IMR-90 (cell line): ENCODE data around the gene DNAJC7. TPM values are rescaled to one million over a fixed set of nuclear protein-coding genes. Genes with fewer than 3 reads are reported as not detected.

ENCODE experiments used
- ATAC-seq: fragments of 200-7000 bp; cut with Tn5 transposase; 2 replicates; pipeline ENCODE4 v1.9.1; 2020; ENCODE audit warnings: low read depth, mild to moderate bottlenecking, moderate library complexity
- BruUV-seq: library from RNA; stranded (reverse); fragments of 400-500 nt; replicated peaks from 2 replicates; lab custom pipeline; 2021; lab: Mats Ljungman, UMichigan
- CTCF ChIA-PET: fragments of 300-600 bp; formaldehyde crosslinking; extraction: SDS; loops from one replicate; lab custom pipeline; 2021; ENCODE audit warnings: antibody characterized with exemption; lab: Yijun Ruan, JAX
- POLR2A ChIA-PET: fragments of 300-600 bp; sonication (Branson Sonifier 250); formaldehyde crosslinking; loops from one replicate; lab custom pipeline; 2022; ENCODE audit warnings: antibody characterized with exemption; ENCODE audit not compliant: unreplicated experiment; lab: Charles Lee
- DNase-seq: peaks from one replicate; pipeline ENCODE4 v3.0.0; 2013
- H2AFZ ChIP-seq: replicated peaks from 2 replicates; pipeline ENCODE3; 2013; ENCODE audit warnings: low read length, mild to moderate bottlenecking; ENCODE audit not compliant: poor library complexity
- H2AK5ac ChIP-seq: 2 replicates; pipeline ENCODE4 v1.6.1; 2013; ENCODE audit warnings: low read depth, low read length, inconsistent platforms
- H2AK9ac ChIP-seq: replicated peaks from 2 replicates; pipeline ENCODE3; 2013; ENCODE audit warnings: mild to moderate bottlenecking, low read depth, low read length, moderate library complexity; ENCODE audit not compliant: poor library complexity
- H2BK120ac ChIP-seq: 2 replicates; pipeline ENCODE4 v1.6.1; 2013; ENCODE audit warnings: low read depth, low read length, inconsistent platforms
- H2BK15ac ChIP-seq: 3 replicates; pipeline ENCODE4 v1.6.1; 2013; ENCODE audit warnings: low read depth, low read length, inconsistent platforms
- H2BK20ac ChIP-seq: 2 replicates; pipeline ENCODE4 v1.6.1; 2013; ENCODE audit warnings: low read depth, mild to moderate bottlenecking, inconsistent platforms, low read length, moderate library complexity
- H2BK5ac ChIP-seq: 2 replicates; pipeline ENCODE4 v1.6.1; 2013; ENCODE audit warnings: mild to moderate bottlenecking, low read depth, low read length, inconsistent platforms; ENCODE audit not compliant: poor library complexity, severe bottlenecking
- H3K14ac ChIP-seq: replicated peaks from 2 replicates; pipeline ENCODE4 v1.6.1; 2013; ENCODE audit warnings: low read depth, low read length, inconsistent platforms
- H3K18ac ChIP-seq: 2 replicates; pipeline ENCODE4 v1.6.1; 2013; ENCODE audit warnings: low read depth, low read length, control low read depth
- H3K23ac ChIP-seq: 2 replicates; pipeline ENCODE4 v1.6.1; 2013; ENCODE audit warnings: low read depth, low read length, inconsistent platforms
- H3K27ac ChIP-seq: 2 replicates; pipeline ENCODE4 v1.5.1; 2013; ENCODE audit warnings: mild to moderate bottlenecking, control low read depth, low read length; ENCODE audit not compliant: insufficient read depth
- H3K27me3 ChIP-seq: 2 replicates; pipeline ENCODE4 v1.6.1; 2013; ENCODE audit warnings: low read length; ENCODE audit not compliant: control insufficient read depth, insufficient read depth
- H3K36me3 ChIP-seq: 2 replicates; pipeline ENCODE4 v1.6.1; 2013; ENCODE audit warnings: low read length, mixed read lengths; ENCODE audit not compliant: control insufficient read depth, insufficient read depth
- H3K4ac ChIP-seq: 2 replicates; pipeline ENCODE4 v1.6.1; 2013; ENCODE audit warnings: low read depth, low read length, inconsistent platforms
- H3K4me1 ChIP-seq: 2 replicates; pipeline ENCODE4 v1.6.1; 2013; ENCODE audit warnings: low read length, mixed read lengths; ENCODE audit not compliant: control insufficient read depth, insufficient read depth
- H3K4me2 ChIP-seq: 2 replicates; pipeline ENCODE4 v1.6.1; 2013; ENCODE audit warnings: low read depth, mild to moderate bottlenecking, control low read depth, low read length, moderate library complexity
- H3K4me3 ChIP-seq: 2 replicates; pipeline ENCODE4 v1.5.1; 2013; ENCODE audit warnings: low read depth, mild to moderate bottlenecking, control low read depth, low read length, moderate library complexity; ENCODE audit not compliant: insufficient read depth
- H3K56ac ChIP-seq: 2 replicates; pipeline ENCODE4 v1.6.1; 2013; ENCODE audit warnings: low read length, inconsistent platforms; ENCODE audit not compliant: insufficient read depth; ENCODE audit errors: extremely low read depth
- H3K79me1 ChIP-seq, 2 experiments: 2 replicates each; pipeline ENCODE4 v1.6.1; 2013; ENCODE audit warnings: low read length in 2 of 2, inconsistent platforms in 1 of 2, low read depth in 1 of 2
- H3K9ac ChIP-seq: 2 replicates; pipeline ENCODE4 v1.6.1; 2013; ENCODE audit warnings: low read depth, low read length, control low read depth
- H3K9me1 ChIP-seq: 2 replicates; pipeline ENCODE4 v1.6.1; 2013; ENCODE audit warnings: low read length, inconsistent platforms; ENCODE audit not compliant: insufficient read depth
- H3K9me3 ChIP-seq: 2 replicates; pipeline ENCODE4 v1.6.1; 2013; ENCODE audit warnings: low read length; ENCODE audit not compliant: control insufficient read depth, insufficient read depth
- H4K20me1 ChIP-seq: 2 replicates; pipeline ENCODE4 v1.6.1; 2013; ENCODE audit warnings: low read length, inconsistent platforms; ENCODE audit not compliant: insufficient read depth
- H4K5ac ChIP-seq: 2 replicates; pipeline ENCODE4 v1.6.1; 2013; ENCODE audit warnings: mild to moderate bottlenecking, low read depth, low read length, control low read depth
- H4K8ac ChIP-seq, 2 experiments: 2 replicates each; pipeline ENCODE4 v1.6.1; 2013; ENCODE audit warnings: low read depth in 2 of 2, low read length in 2 of 2, control low read depth in 1 of 2, inconsistent platforms in 1 of 2
- H4K91ac ChIP-seq: 2 replicates; pipeline ENCODE4 v1.6.1; 2013; ENCODE audit warnings: low read depth, low read length, inconsistent platforms; ENCODE audit not compliant: insufficient read depth
- CEBPB ChIP-seq: IDR thresholded peaks from 2 replicates; pipeline ENCODE4 v1.6.1; 2012; ENCODE audit warnings: low read depth, low read length, improper control_type of control experiment
- MXI1 ChIP-seq: IDR thresholded peaks from 2 replicates; pipeline ENCODE4 v1.6.1; 2012; ENCODE audit warnings: low read depth, mild to moderate bottlenecking, low read length, moderate library complexity, borderline replicate concordance
- RCOR1 ChIP-seq: IDR thresholded peaks from 2 replicates; pipeline ENCODE4 v1.6.1; 2012; ENCODE audit warnings: mild to moderate bottlenecking, low read length, improper control_type of control experiment; ENCODE audit not compliant: insufficient replicate concordance
- SMC3 ChIP-seq: fragments of 150-350 bp; IDR thresholded peaks from 2 replicates; pipeline ENCODE4 v1.6.1; 2016; ENCODE audit warnings: low read depth, mild to moderate bottlenecking, antibody characterized with exemption, low read length, moderate library complexity
- WGBS, 2 experiments: methylation state at CpG; one replicate each; pipeline versions ENCODE4 v1.1.5 to v1.1.7; 2013; ENCODE audit warnings: missing lambda C conversion rate in 2 of 2; ENCODE audit not compliant: insufficient read length in 1 of 2; ENCODE audit errors: extremely low coverage in 2 of 2; 5-methylcytosine and 5-hydroxymethylcytosine counted together
- dilution Hi-C: fragments of 300-500 bp; cut with HindIII; formaldehyde crosslinking; loops from one replicate; pipeline ENCODE4 v1.14.3; 2018; ENCODE audit warnings: low sequenced_read_pairs; ENCODE audit not compliant: unreplicated experiment
- in situ Hi-C: fragments of 300-500 bp; cut with MboI; formaldehyde crosslinking; loops from 3 replicates; pipeline ENCODE4 v1.14.3; 2019; ENCODE audit warnings: low sequenced_read_pairs, inconsistent platforms, mixed read lengths
- intact Hi-C: fragments of 100-400 bp; cut with micrococcal nuclease; formaldehyde crosslinking; loops from 2 replicates; pipeline ENCODE4 v1.10.0; 2022
- polyA plus RNA-seq, 3 experiments: library from polyadenylated mRNA; depleted of rRNA; stranded (reverse); fragments of >200 nt; gene quantifications; 2 replicates each; pipeline ENCODE4 v1.2.3, GENCODE V29; 2012; ENCODE audit warnings: low replicate concordance in 1 of 3
- total RNA-seq: library from RNA; depleted of rRNA; stranded (reverse); fragments of >200 nt; gene quantifications from 2 replicates; pipeline ENCODE4 v1.2.3, GENCODE V29; 2012

Gene DNAJC7
- total and polyA plus RNA-seq, 2 of the 4 experiments (the other 2 are of a cell fraction), result 49.3 to 71.7 TPM

GRCh38 chr17:41987642-41988041, 29.6 kb downstream of the DNAJC7 start:
- ChIA-PET POLR2A (no interaction called here), CTCF (interaction anchor here (0.6 kb wide), 1 partner anchor 47 kb away, joined by 4 read pairs; no protein-coding TSS in a partner anchor)
- dilution Hi-C loops, result no loop called here
- ATAC-seq, result no peak
- H3K9me3 ChIP-seq, result no peaks in the 10 kb centered on the region
- no peak for DNase-seq
- no peaks in the 10 kb centered on the region for H4K20me1 ChIP-seq
- in situ Hi-C loops, result no loop called here
- H3K23ac ChIP-seq, result no peak overlapping the region
- no peak overlapping the region for H2BK20ac ChIP-seq
- intact Hi-C loops, result no loop called here
- no peak overlapping the region for H3K14ac ChIP-seq
- no peak overlapping the region for H2BK15ac ChIP-seq
- no peaks in the 10 kb centered on the region for H3K9me1 ChIP-seq
- H2AK5ac ChIP-seq, result no peak overlapping the region
- H3K9ac ChIP-seq, result no peak overlapping the region
- no peak overlapping the region for H4K5ac ChIP-seq
- no peak overlapping the region for H2BK120ac ChIP-seq
- no CpG with 5 or more reads among the region's 3 CpGs for WGBS, 2 experiments
- no peak overlapping the region for H3K18ac ChIP-seq
- H3K4ac ChIP-seq, result no peak overlapping the region
- H3K36me3 ChIP-seq, result peaks cover 59% of the 10 kb centered on the region
- H2AFZ ChIP-seq, result no peak overlapping the region
- no peak overlapping the region for H3K4me2 ChIP-seq
- no peak overlapping the region for H2AK9ac ChIP-seq
- peaks cover 2% of the 10 kb centered on the region; the same call in 1 of the 2 replicates for H3K4me1 ChIP-seq
- no peak overlapping the region for H3K27ac ChIP-seq
- no peak overlapping the region for H3K4me3 ChIP-seq
- no peak overlapping the region for H3K56ac ChIP-seq
- no peaks in the 10 kb centered on the region for H3K27me3 ChIP-seq
- BruUV-seq, result no TSS peak
- no peak overlapping the region for H4K91ac ChIP-seq
- no peak overlapping the region for H4K8ac ChIP-seq
- H2BK5ac ChIP-seq, result no peak overlapping the region
- TF ChIP-seq CEBPB (peak; percentile 49; the same call in 1 of the 2 replicates), RCOR1 (no peak), SMC3 (no peak), MXI1 (no peak)
- peaks cover 29 to 54% of the 10 kb centered on the region in 2 experiments for H3K79me1 ChIP-seq
